Left renal cortex interstitium (tissue), 4 donors: ENCODE data around the gene TTC16. TPM values are rescaled to one million over a fixed set of nuclear protein-coding genes. Genes with fewer than 3 reads are reported as not detected.
A peak's percentile ranks its signal among the peaks of the same experiment; 100 is the strongest.

Experiments used
- DNase-seq, 4 donors: peaks; one replicate each; pipeline ENCODE4 v3.0.0-alpha.2; 2013; ENCODE audit warnings: low read depth in 4 of 4, low spot score in 2 of 4, missing footprints in 1 of 4
- polyA plus RNA-seq, 4 donors: library from polyadenylated mRNA; unstranded; fragments of 120-200 nt; gene quantifications; one replicate each; pipeline ENCODE4 v1.2.1, GENCODE V29; 2013; ENCODE audit not compliant: insufficient read length in 4 of 4

The TTC16 gene
- polyA plus RNA-seq, 4 donors = 0.20 to 0.30 (median 0.27) TPM

- DNase-seq = no peak
These were observed 18.3 kb upstream of the TTC16 start for GRCh38 chr9:127697575-127697974.

- no peak for DNase-seq
These were observed 17.5 kb upstream of the TTC16 start for GRCh38 chr9:127698386-127698785.

GRCh38 chr9:127698985-127699670, 16.8 kb upstream of the TTC16 start:
- DNase-seq = peak; percentile 84 to 92 (median 88)

- no peak for DNase-seq
These were observed 15.7 kb upstream of the TTC16 start for GRCh38 chr9:127700140-127700539.

- no peak for DNase-seq
These were observed 15.2 kb upstream of the TTC16 start for GRCh38 chr9:127700594-127701255.

GRCh38 chr9:127703289-127703946, 12.5 kb upstream of the TTC16 start:
- DNase-seq = no peak

- DNase-seq = no peak
These were observed 10.1 kb upstream of the TTC16 start for GRCh38 chr9:127705577-127706379.

- DNase-seq = no peak
These were observed 9.0 kb upstream of the TTC16 start, which contains the start of gene CFAP157 for GRCh38 chr9:127706836-127707241. CFAP157 (plus strand) TSS chr9:127706988; CDS start chr9:127707032, 44 bp downstream.

- DNase-seq = no peak
These were observed 8.1 kb upstream of the TTC16 start for GRCh38 chr9:127707766-127708165.

GRCh38 chr9:127708952-127709587, 6.8 kb upstream of the TTC16 start:
- no peak for DNase-seq

- DNase-seq = no peak
These were observed 5.6 kb upstream of the TTC16 start for GRCh38 chr9:127710204-127710783.

GRCh38 chr9:127711226-127711701, 4.6 kb upstream of the TTC16 start:
- DNase-seq = no peak

GRCh38 chr9:127711831-127712274, 4.0 kb upstream of the TTC16 start:
- no peak for DNase-seq

GRCh38 chr9:127712371-127712770, 3.5 kb upstream of the TTC16 start:
- DNase-seq = no peak

GRCh38 chr9:127712867-127713266, 3.0 kb upstream of the TTC16 start:
- no peak for DNase-seq

- no peak for DNase-seq
These were observed 1.7 kb upstream of the TTC16 start for GRCh38 chr9:127714020-127714750.

GRCh38 chr9:127714951-127715469, 869 bp upstream of the TTC16 start:
- DNase-seq = peak in 1 of 4 donors; percentile 39

GRCh38 chr9:127716412-127716811, 533 bp downstream of the TTC16 start:
- no peak for DNase-seq

GRCh38 chr9:127717766-127718165, 1.9 kb downstream of the TTC16 start:
- no peak for DNase-seq
